HG02884 (cell line): Measurements from ENCODE around the gene HAGH.
A peak's percentile ranks its signal among the peaks of the same experiment; 100 is the strongest.
"Not testable (repeated sequence)": the region's sequence is repeated elsewhere in the genome, so short reads cannot be mapped to it uniquely, and the experiment has no call there.

Source experiments
- ATAC-seq: cut with Tn5 transposase; IDR thresholded peaks from one replicate; pipeline ENCODE4 v1.9.1; 2021; ENCODE audit warnings: mild to moderate bottlenecking, moderate library complexity; ENCODE audit not compliant: unreplicated experiment

HAGH gene

DNA sequence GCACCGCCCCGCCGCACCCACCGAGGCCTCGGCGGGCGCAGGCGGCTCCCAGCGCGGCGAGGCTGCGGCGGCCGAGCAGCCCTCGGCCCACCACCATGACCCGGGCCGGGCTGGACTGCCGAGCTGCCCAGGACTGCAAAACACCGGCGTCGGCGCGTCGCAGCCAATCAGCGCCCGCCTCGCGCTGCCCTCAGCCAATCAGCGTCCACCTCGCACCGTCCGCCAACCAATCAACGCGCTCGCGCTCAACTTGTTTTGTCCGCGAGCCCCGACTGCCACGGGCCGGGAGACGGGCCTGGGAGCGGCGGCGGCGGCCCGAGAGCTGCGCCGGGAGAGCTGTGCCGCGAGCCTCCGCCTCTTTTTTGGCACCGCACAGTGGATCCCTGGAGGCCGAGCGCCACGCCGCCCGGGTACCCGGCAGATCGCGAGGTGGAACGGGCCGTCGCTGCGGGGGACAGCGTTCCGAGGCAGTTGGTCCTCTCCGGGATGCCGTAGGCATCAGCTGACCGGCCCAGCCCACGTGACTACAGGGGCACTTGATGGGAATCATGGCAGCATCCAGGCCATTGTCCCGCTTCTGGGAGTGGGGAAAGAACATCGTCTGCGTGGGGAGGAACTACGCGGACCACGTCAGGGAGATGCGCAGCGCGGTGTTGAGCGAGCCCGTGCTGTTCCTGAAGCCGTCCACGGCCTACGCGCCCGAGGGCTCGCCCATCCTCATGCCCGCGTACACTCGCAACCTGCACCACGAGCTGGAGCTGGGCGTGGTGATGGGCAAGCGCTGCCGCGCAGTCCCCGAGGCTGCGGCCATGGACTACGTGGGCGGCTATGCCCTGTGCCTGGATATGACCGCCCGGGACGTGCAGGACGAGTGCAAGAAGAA, at the start of gene HAGH, which contains the start of gene FAHD1:
Gene HAGH, minus strand, starts transcription at position 135 of the 883 bp plus-strand sequence. Its CDS starts 38 bp downstream, at position 97.
Gene FAHD1, plus strand, starts transcription at position 516 of the 883 bp plus-strand sequence. Its CDS starts 33 bp downstream, at position 549.
- ATAC-seq, result peak; percentile 82

DNA sequence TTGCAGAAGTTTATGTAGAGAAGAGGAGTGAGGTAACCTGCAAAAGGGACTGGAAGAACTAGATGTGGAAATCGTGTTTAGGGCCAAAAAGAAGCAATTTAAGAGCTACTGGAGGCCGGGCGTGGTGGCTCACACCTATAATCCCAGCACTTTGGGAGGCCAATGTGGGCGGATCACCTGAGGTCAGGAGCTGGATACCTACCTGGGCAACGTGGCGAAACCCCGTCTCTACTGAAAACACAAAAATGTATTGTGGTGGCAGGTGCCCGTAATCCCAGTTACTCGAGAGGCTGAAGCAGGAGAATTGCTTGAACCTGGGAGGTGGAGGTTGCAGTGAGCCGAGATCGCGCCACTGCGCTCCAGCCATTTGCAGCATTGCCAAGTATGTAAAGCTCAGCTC, 49.4 kb upstream of the HAGH start:
- not testable (repeated sequence) for ATAC-seq

DNA sequence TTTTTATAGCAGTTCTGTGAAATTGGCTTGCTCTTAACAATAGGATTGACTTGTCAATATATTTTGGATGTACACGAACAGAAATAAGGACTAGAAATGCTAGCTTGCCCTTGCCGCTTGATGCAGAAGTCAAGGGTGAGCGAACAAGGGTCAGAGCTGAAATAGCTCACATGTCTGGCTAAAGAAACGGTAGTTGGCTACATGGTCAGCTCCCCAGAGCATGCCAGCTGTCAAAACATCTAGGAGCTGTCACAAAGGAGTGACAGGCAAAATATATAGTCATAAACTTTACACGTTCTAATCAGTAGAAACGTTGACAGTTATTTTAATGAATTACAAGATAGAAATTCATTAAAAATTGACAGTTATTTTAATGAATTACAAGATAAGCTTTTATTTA, 48.2 kb upstream of the HAGH start:
- ATAC-seq, result no peak

DNA sequence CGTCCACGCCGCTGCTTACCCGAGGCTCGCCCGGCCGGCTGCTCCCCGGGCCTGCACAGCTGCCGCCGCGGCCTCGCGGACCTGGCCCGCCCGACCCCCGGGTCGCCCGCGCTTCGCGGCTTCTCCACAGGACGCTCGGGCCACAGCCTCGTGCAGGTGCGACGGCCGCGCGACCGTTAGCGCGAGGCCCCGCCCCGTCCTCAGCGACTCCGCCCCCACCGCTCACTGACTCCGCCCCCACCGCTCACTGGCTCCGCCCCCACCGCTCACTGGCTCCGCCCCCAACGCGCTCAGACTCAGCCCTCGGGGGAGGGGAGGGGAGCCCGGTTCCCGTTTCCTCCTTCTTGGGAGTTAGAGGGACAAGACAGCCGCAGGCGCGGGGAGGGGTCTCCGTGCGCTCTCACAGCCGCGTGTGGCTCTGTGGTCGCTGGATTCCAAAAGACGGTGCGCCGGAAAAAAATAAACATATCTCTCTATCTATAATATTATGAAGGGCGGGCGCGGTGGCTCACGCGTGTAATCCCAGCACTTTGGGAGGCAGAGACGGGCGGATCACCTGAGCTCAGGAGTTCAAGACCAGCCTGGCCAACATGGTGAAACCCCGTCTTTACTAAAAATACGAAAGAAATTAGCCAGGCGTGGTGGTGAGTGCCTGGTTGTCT, 45.5 kb upstream of the HAGH start, which contains the start of gene MEIOB:
Gene MEIOB, minus strand, starts transcription at position 191 of the 662 bp plus-strand sequence. CDS start 3,989 bp downstream, outside the sequence.
- no peak for ATAC-seq

DNA sequence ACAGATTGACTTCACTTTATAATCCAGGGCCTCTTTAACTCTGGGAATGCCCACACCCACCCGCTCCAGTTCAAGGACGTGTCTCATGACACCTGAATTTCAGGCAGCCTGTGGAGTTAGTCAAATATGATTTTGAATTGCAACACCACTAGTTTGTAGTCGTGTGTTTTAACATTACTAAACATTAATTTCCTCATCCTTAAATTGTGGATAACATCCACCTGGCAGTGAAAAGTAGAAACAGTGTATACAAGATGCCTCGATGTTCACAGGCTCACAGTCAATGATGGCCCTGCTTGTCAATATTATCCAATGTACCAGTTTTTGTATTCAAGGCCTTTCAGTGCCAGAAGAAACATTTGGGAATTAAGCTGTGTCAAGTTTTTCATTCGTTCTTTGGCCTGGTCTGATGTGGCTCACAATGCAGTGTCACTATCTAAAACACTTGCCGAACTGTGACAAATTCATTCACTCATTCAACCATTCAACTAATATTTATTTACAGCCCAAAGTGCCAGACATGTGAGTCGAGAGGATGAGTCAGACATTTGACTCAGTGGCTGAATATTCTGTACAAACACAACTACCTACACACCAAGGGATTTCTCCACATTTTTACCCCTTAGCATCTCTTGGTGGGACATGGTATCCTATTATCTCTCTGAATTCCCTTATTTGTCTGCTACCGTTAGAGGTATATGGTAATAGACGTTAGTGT, 43.9 kb upstream of the HAGH start:
- no peak for ATAC-seq

DNA sequence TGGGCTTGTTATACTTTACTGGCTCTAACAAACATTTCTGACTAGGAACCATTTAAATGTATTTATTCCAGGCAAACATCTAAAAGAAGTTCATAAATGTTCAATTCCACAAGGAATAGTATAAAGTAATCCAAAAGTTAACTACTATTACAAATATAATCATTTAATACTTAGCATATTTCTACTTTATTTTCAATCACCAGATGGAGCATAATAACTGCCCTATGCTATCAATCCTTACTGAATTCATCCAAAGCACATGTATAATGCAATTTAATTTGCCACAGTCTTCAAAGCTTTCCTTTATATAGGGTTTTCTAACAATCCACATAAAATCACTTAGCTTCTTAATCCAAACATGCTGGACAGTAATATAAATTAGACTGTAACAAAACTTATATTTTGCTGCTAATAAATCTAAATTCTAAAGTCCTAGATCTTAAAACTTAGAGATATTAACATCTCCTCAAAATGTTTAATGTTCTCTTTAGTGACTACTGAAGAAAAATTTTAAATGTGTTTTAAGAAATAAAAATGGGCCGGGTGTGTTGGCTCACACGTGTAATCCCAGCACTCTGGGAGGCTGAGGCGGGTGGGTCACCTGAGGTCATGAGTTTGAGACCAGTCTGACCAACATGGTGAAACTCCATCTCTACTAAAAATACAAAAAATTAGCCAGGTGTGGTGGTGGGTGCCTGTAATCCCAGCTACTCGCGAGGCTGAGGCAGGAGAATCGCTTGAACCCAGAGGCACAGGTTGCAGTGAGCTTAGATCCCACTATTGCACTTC, 39.5 kb upstream of the HAGH start:
- ATAC-seq, result no peak

DNA sequence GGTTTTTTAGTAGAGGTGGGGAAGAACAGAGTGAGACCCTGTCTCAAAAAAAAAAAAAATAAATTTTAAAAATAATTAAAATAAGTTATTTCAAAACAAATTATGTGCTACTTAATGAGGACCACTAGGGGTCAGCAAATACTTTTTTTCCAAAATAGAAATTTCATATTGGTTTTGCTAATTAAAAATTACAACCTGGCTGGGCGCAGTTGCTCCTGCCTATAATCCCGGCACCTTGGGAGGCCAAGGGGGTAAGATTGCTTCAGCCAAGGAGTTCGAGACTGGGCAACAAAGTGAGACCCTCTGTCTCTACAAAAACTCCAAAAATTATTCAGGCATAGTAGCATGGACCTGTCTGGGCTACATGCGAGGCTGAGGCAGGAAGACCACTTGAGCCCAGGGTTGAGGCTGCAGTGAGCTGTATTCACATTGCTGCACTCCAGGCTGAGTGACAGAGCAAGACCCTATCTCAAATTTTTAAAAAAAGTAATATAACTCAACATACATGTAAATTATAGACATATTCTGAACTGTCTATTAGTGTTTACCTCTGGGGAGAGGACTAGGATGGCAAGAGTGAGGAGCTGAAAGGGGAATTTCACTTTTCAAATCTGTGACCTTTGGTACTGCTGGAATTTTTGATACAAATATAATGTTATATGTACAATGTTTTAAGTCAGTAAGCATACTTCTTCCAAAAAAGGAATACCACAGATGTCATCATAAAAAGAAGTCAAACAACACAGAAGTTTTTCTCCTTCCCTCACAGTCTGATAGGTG, 37.2 kb upstream of the HAGH start:
- no peak for ATAC-seq

DNA sequence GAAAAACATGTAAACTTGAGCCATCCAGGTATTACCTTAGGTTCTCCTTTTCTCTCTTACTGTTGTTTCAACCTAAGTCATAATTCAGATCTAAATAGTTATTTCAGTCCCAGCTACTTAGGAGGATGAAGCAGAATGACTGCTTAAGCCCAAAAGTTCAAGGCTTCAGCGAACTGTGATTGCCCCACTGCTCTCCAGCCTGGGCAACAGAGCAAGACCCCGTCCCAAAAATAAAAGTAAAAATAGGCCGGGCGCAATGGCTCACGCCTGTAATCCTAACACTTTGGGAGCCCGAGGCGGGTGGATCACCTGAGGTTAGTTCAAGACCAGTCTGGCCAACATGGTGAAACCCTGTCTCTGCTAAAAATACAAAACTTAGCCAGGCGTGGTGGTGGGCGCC, 35.8 kb upstream of the HAGH start:
- no peak for ATAC-seq

DNA sequence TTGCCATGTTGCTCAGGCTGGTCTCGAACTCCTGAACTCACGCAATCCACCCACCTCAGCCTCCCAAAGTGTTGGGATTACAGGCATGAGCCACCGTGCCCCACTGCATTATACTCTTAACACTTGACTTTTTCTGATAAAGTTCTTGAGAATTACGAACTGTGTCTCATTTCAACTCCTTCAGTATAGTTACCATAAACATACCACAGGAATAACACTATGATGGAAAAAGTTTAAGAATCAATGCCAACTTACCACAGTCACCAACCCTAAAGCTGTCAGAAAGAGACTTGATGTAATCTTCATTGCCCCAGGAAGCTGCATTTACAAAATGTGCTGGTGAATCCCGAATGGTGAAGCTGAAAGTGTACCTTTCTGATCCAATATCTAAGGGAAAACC, 35.1 kb upstream of the HAGH start:
- ATAC-seq, result no peak

DNA sequence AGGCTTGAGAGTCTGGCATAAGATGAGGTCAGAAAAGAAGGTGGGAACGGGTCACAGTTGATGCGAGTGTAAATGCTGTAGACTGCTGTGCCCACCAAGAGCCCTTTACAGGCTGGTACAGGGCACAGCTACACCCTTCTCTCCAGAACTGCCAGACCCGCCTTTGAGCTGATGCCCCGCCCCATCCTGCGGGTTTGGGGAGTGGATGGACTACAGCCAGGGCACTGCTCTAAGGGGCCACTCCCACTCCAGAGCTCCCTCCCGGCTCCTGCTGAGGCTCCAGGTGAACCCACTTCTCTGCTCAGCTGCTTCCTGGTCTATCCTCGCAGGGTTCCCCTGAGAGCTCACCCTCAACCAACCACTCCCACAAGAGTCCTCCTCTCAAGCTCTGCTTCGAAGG, 33.0 kb upstream of the HAGH start:
- no peak for ATAC-seq

DNA sequence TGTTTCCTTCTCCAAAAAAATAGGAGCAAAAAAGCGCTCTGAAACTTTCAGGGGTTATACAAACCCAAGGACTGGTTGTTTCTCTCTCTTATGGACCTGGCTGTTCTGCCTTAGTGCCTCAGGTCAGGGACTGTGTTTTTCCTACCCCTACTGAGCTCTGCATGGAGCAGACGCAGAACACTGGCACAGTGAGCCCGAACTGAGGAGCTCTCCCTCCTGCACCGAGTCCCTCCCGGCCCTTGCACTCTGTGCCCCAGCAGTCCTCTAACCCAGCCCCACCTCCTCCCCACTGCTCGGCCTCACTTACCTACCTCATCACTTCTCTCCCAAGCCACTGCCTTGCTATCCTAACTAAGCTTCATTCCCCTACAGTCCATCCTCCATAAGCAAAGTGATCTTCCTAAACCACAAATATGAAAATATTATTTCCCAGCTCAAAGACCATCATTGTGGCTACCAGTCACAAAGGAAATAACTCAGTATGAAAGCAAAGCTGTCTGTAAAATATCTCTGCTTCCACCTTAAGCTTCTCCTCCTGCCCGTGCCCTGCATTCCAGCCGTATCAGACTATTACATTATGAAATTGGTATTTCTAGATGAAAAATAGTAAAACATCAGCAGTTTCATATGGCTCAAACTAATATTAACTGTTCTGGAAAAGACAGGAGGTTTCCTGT, 31.7 kb upstream of the HAGH start:
- ATAC-seq, result no peak

DNA sequence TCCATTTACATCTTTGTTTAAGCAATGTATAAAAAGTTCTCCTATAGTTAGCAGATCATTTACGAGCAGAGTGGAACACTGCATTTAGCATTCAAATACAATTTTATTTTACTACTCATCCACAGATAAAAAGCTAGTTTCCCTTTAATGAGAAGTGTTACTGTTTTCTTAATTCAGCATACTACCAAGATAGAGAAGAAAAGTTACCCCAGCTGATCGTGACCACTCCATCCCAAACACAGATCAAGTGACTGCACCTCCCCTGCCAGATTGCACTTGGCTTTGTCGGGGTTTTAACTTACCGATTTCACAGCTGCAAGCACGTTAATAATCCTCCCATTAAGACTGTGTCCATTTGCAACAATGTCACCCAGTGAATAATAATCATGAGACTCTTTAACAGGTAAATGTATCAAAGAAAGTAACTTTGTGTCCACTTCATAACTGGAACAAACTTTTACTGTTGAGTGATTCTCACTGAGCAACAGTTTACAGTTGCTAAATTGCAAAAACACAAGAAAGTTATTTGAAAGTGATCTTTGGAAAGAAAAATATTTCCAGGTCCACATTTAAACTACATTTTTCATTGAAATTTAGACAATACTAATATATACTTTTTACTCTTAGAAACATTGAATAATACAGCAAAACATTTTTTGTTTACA, 30.9 kb upstream of the HAGH start:
- ATAC-seq, result no peak

DNA sequence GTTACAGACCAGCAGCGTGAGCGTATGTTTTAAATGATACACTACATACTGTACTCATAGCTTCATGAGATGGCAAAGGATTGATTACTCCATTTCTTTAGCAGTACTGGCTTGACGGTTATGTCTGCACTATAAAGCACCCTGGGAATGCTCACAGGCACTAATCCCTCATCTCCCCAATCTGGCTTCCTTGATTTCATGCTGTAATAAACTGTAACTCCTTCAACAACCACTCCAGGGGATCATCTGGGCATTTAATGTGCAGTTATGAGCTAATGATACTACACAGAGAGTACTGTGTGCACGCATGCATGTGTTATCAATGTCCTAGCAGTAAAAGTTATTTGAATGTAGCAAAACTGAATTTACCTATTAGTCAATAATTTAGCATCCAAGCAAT, 25.2 kb upstream of the HAGH start:
- no peak for ATAC-seq

DNA sequence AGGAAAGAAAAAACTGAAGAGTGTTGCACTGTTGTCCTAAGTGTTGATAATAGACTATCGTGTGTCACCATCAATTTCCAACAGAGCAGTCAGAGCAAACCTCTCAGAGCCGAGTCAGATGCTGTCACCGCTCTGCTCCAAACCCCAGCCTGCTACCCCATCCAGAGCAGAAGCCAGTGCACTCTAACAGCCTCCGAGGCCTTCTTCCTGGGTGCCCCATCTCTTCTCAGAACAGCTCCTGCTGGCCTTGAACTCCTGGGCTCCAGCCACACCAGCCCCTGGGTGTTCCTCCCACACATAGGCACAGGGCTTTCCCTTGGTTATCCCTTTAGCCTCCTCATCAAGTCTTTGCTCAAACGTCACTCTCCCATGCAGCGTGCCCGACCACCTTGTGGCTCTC, 24.4 kb upstream of the HAGH start:
- ATAC-seq, result no peak

DNA sequence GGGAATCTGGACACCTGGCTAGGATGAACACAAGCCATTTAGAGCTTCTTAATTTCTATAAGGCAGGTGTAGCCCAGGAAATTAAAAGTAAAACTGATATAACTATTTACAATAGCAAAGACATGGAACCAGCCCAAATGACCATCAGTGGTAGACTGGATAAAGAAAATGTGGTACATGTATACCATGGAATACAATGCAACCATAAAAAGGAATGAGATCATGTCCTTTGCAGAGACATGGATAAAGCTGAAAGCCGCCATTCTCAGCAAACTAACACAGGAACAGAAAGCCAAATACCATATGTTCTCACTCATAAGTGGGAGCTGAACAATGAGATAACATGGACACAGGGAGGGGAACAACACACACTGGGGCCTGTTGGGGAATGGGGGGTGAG, 19.8 kb upstream of the HAGH start:
- ATAC-seq, result no peak

DNA sequence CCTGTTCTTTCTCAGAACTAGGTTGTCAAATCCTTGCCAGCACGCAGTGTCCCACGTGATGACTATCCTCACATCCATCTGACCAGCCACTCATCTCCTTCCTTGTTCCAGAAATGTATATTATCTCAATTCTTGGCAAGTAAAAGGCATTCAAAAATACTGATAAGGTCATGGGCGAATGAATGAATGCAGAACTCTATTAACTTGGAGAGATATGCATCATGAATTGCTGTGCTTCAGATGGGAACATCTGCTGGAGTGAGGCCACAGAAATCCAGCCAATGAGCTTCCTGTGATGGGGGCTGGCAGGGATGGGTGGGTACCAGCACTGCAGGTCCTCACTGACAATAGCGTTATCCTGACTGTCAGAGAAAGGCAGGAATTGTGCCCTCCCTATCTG, 19.4 kb upstream of the HAGH start:
- no peak for ATAC-seq

DNA sequence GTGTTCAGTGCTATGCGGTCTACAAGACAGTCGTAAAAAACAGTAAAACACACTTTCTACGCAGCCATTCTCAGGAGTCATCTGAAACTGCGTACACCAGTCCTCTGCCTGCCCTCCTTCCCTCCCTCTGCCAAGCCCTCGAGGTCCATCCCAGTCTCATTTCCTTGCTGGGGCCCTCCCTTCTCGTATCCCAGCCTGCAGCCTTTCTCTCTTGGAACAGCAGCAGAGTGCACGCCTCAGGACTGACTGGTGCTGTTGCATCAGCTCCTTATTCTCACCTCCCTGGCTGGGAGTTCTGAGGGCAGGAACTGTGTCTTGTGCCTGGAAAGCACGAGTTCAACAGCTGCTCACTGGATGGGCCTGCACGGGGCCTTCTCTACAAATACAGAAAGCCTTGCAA, 12.9 kb upstream of the HAGH start:
- no peak for ATAC-seq

DNA sequence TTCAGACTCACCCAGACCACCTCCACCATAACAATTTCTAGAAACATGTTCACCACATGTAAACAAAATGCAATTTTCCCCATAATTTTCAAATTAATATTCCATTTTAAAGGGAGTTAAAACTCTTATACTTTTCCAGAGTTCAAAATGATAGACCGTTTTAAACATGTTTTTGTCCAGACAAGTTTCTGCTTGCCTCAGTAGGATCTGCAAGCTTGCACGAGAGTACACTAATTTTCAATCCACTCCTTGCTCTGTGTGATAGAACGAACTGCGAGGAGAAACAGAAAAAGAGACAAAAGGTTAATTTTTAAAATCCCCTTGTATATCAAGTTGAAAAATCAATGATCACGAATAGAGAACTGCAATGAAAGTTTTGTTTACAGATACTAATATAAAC, 7.5 kb upstream of the HAGH start:
- ATAC-seq, result no peak
